ENCODE data around the gene TMEM150B.
A peak's percentile ranks its signal among the peaks of the same experiment; 100 is the strongest.

The TMEM150B gene

GRCh38 chr19:55275851-55276719, 49.1 kb downstream of the TMEM150B start:
- no peak for TF ChIP-seq ZNF274 (IDR thresholded peaks at IDR 0.05; ENCODE audit: low read depth, low read length)
- H3K4me3 ChIP-seq (ENCODE audit: low read length) = peak overlapping the region; percentile 6; the same call in 1 of the 2 replicates

- no peak for TF ChIP-seq ZNF274 (IDR thresholded peaks at IDR 0.05; ENCODE audit: low read depth, low read length)
- H3K4me3 ChIP-seq (ENCODE audit: low read length) = no peak overlapping the region
Observed at GRCh38 chr19:55273978-55274707, 51.0 kb downstream of the TMEM150B start.

- H3K4me3 ChIP-seq (ENCODE audit: low read length) = no peak overlapping the region
- TF ChIP-seq ZNF274 (IDR thresholded peaks at IDR 0.05; ENCODE audit: low read depth, low read length) = no peak
Observed at GRCh38 chr19:55272142-55272541, 53.0 kb downstream of the TMEM150B start.

- TF ChIP-seq ZNF274 (IDR thresholded peaks at IDR 0.05; ENCODE audit: low read depth, low read length) = no peak
- no peak overlapping the region for H3K4me3 ChIP-seq (ENCODE audit: low read length)
Observed at GRCh38 chr19:55270172-55270942, 54.8 kb downstream of the TMEM150B start.

GRCh38 chr19:55269299-55269698, 55.8 kb downstream of the TMEM150B start:
- H3K4me3 ChIP-seq (ENCODE audit: low read length) = no peak overlapping the region
- TF ChIP-seq ZNF274 (IDR thresholded peaks at IDR 0.05; ENCODE audit: low read depth, low read length) = no peak

- H3K4me3 ChIP-seq (ENCODE audit: low read length) = no peak overlapping the region
- TF ChIP-seq ZNF274 (IDR thresholded peaks at IDR 0.05; ENCODE audit: low read depth, low read length) = no peak
Observed at GRCh38 chr19:55266840-55267239, 58.3 kb downstream of the TMEM150B start.

- no peak for TF ChIP-seq ZNF274 (IDR thresholded peaks at IDR 0.05; ENCODE audit: low read depth, low read length)
- H3K4me3 ChIP-seq (ENCODE audit: low read length) = no peak overlapping the region
Observed at GRCh38 chr19:55266404-55266803, 58.7 kb downstream of the TMEM150B start.

- TF ChIP-seq ZNF274 (IDR thresholded peaks at IDR 0.05; ENCODE audit: low read depth, low read length) = no peak
- H3K4me3 ChIP-seq (ENCODE audit: low read length) = no peak overlapping the region
Observed at GRCh38 chr19:55265723-55266386, 59.3 kb downstream of the TMEM150B start.

- TF ChIP-seq ZNF274 (IDR thresholded peaks at IDR 0.05; ENCODE audit: low read depth, low read length) = no peak
- no peak overlapping the region for H3K4me3 ChIP-seq (ENCODE audit: low read length)
Observed at GRCh38 chr19:55265173-55265572, 60.0 kb downstream of the TMEM150B start.

GRCh38 chr19:55264531-55264930, 60.6 kb downstream of the TMEM150B start:
- H3K4me3 ChIP-seq (ENCODE audit: low read length) = no peak overlapping the region
- TF ChIP-seq ZNF274 (IDR thresholded peaks at IDR 0.05; ENCODE audit: low read depth, low read length) = no peak
